GM19193 (cell line): ENCODE results near the gene AURKA.

Experiments
- POLR2A ChIP-seq: IDR thresholded peaks from 4 replicates; pipeline ENCODE4 v1.6.1; 2011; ENCODE audit not compliant: insufficient read depth, insufficient read length; ENCODE audit errors: extremely low read depth

AURKA gene

GRCh38 chr20:56426926-56427325 lies 34.9 kb upstream of the AURKA start:
- TF ChIP-seq POLR2A = no peak

GRCh38 chr20:56426026-56426425 lies 34.0 kb upstream of the AURKA start:
- TF ChIP-seq POLR2A = no peak

- TF ChIP-seq POLR2A = no peak
Observed at GRCh38 chr20:56424931-56425330, 32.9 kb upstream of the AURKA start.

- TF ChIP-seq POLR2A = no peak
Observed at GRCh38 chr20:56423886-56424285, 31.9 kb upstream of the AURKA start.

GRCh38 chr20:56423211-56423610 lies 31.2 kb upstream of the AURKA start:
- no peak for TF ChIP-seq POLR2A

GRCh38 chr20:56422824-56423189 lies 30.8 kb upstream of the AURKA start:
- TF ChIP-seq POLR2A = no peak

- no peak for TF ChIP-seq POLR2A
Observed at GRCh38 chr20:56422076-56422823, 30.2 kb upstream of the AURKA start.

- TF ChIP-seq POLR2A = no peak
Observed at GRCh38 chr20:56420940-56421688, 29.1 kb upstream of the AURKA start.

GRCh38 chr20:56420028-56420427 lies 28.0 kb upstream of the AURKA start:
- TF ChIP-seq POLR2A = no peak

GRCh38 chr20:56418385-56418861 lies 26.4 kb upstream of the AURKA start:
- TF ChIP-seq POLR2A = no peak

- TF ChIP-seq POLR2A = no peak
Observed at GRCh38 chr20:56417911-56418310, 25.9 kb upstream of the AURKA start.

GRCh38 chr20:56417402-56417801 lies 25.4 kb upstream of the AURKA start:
- no peak for TF ChIP-seq POLR2A

GRCh38 chr20:56414842-56415765 lies 23.1 kb upstream of the AURKA start:
- no peak for TF ChIP-seq POLR2A

- TF ChIP-seq POLR2A = no peak
Observed at GRCh38 chr20:56412949-56413348, 20.9 kb upstream of the AURKA start.

GRCh38 chr20:56412473-56412790 lies 20.4 kb upstream of the AURKA start:
- TF ChIP-seq POLR2A = no peak
